GM19193 (cell line): ENCODE measurements around the gene ASCC3.

Experiments
- POLR2A ChIP-seq: IDR thresholded peaks from 4 replicates; pipeline ENCODE4 v1.6.1; 2011; ENCODE audit not compliant: insufficient read depth, insufficient read length; ENCODE audit errors: extremely low read depth

Gene ASCC3

DNA sequence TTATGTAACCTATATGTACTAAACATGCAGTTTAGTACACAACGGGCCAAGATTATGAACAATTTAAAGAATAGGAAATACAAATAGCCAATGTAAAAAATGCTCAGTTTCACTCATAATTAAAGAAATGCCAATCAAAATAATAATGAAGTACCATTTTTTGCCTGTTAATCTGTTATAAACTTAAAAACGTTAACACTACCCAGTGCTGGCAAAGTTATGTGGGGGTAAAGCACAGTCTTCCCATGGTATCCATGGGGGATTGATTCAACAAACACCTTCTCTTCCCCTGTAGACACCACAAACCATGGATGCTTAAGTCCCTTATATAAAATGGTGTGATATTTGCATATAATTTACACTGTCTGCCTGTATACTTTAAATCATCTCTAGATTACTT lies 211.1 kb downstream of the ASCC3 start:
- TF ChIP-seq POLR2A: no peak

GRCh38 chr6:100665041-100665380 lies 216.1 kb downstream of the ASCC3 start:
- no peak for TF ChIP-seq POLR2A

GRCh38 chr6:100664274-100665040 lies 216.7 kb downstream of the ASCC3 start:
- TF ChIP-seq POLR2A: no peak

GRCh38 chr6:100663219-100663863 lies 217.8 kb downstream of the ASCC3 start:
- TF ChIP-seq POLR2A: no peak

DNA sequence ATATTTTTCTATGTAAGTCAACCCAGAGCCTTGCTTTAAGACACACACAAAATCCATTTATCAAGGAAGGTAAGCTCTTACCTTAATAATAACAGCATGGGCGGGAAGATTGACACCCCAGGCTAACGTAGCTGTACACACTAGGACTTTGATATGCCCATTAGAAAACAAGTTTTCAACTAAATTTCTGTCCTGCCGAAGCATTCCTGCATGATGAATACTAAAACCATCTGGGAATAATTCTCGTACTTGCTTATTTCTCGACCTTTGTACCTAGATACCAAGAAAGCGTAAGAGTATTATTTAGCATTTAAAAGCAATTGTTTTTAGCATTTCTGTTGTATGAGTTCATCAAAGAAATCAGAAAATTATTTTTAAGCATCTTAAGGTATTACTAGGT lies 218.9 kb downstream of the ASCC3 start:
- TF ChIP-seq POLR2A: no peak

DNA sequence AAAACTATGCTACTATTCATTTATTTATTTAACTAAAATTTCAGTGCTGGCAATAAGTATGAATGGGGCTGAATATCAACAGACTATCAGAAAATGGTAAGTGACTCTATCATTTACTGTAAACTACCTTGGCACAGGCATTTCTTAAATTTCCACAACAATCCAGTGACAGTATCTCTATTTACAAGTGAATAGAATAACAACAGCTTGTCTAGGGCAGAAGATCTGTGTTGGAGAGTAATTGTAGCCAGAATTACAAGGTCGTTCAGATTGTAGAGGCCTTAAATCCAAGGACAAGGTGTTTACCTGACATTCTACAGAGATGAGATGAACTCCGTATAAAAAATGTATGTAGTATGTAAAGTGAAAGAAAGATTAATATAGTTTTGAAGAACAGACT lies 222.6 kb downstream of the ASCC3 start:
- no peak for TF ChIP-seq POLR2A

DNA sequence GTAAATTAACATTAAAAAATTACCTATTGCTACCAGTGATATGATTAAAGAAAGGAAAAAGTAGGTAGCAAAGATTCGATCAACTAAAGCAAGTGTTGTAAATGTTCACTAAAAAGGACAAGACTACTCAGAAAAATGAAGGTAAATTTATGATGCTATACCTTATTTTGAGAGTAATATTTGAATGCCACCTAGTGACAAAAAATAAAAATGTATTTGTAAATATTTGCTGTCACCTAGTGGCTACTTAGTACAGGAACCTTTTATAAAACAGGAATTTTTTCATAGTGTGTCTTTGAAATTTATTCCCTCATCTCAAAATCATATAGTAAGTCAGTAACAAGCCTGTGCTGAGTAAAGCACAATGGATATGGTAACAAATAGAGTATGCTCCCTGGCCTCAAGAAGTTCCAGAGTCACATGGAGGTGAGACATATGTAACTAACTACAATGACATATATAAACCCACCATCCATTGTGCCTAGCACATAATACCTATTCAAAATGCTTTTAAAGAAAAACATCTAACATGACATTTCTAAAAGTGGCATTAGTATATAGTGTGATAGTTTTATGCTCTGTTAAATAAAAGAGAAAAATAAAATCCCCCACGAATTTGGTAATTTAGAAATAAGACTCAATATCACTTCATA lies 223.3 kb downstream of the ASCC3 start:
- TF ChIP-seq POLR2A: no peak

- no peak for TF ChIP-seq POLR2A
Observed at GRCh38 chr6:100633096-100633777, 247.9 kb downstream of the ASCC3 start.

- TF ChIP-seq POLR2A: no peak
Observed at GRCh38 chr6:100630536-100630935, 250.6 kb downstream of the ASCC3 start.

- TF ChIP-seq POLR2A: no peak
Observed at GRCh38 chr6:100627911-100628758, 253.0 kb downstream of the ASCC3 start.

DNA sequence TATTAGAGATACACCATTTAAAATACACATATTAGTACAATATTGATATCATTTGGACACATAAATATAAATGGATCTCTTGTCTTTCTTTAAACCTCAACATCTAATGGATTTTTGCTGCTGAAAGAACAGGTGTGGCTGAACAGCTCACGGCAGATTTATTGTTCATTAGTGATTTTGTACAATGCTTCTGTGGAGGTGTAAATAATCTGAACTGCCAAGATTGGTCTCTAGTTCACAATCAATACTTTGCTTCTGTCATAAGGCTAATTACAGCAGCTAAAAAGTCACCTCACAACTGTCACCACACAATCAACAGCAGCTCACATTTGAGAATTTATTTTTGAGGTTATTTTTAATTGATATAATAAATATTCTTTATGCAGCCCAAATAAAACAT lies 254.4 kb downstream of the ASCC3 start:
- TF ChIP-seq POLR2A: no peak

- TF ChIP-seq POLR2A: no peak
Observed at GRCh38 chr6:100622907-100623692, 258.0 kb downstream of the ASCC3 start.

- no peak for TF ChIP-seq POLR2A
Observed at GRCh38 chr6:100620085-100620840, 260.9 kb downstream of the ASCC3 start.
